Measurements from ENCODE around the gene PCLO. TPM values are rescaled to one million over a fixed set of nuclear protein-coding genes. Genes with fewer than 3 reads are reported as not detected.
"Not testable (repeated sequence)": the region's sequence is repeated elsewhere in the genome, so short reads cannot be mapped to it uniquely, and the experiment has no call there.

The PCLO gene
- total and polyA plus RNA-seq, 9 donors = 0.27 to 0.90 (median 0.55) TPM

- Histone ChIP-seq H3K27ac (ENCODE audit: low read length) (no peak overlapping the region), H3K4me1 (ENCODE audit: control insufficient read depth, insufficient read depth, low read length) (no peaks in the 10 kb centered on the region), H3K9me3 (replicated peaks; ENCODE audit: control insufficient read depth, low read depth, low read length) (no peaks in the 10 kb centered on the region), H3K27me3 (ENCODE audit: control insufficient read depth, insufficient read depth, low read length) (no peaks in the 10 kb centered on the region), H3K4me3 (ENCODE audit: low read length) (no peak overlapping the region), H3K36me3 (ENCODE audit: control insufficient read depth, insufficient read depth, low read length) (no peaks in the 10 kb centered on the region)
- WGBS (ENCODE audit: insufficient coverage) = 71% methylated on average over 1 of the region's 5 CpGs
- no peak for DNase-seq
These were observed 104.0 kb downstream of the PCLO start for GRCh38 chr7:83058667-83059066.

- DNase-seq = no peak
- H3K36me3 ChIP-seq (ENCODE audit: control insufficient read depth, insufficient read depth, low read length) = no peaks in the 10 kb centered on the region
- H3K4me3 ChIP-seq (ENCODE audit: low read length) = no peak overlapping the region
- H3K27me3 ChIP-seq (ENCODE audit: control insufficient read depth, insufficient read depth, low read length) = no peaks in the 10 kb centered on the region
- no CpG with 5 or more reads among the region's 2 CpGs for WGBS (ENCODE audit: insufficient coverage)
- no peaks in the 10 kb centered on the region for H3K9me3 ChIP-seq (replicated peaks; ENCODE audit: control insufficient read depth, low read depth, low read length)
- no peaks in the 10 kb centered on the region for H3K4me1 ChIP-seq (ENCODE audit: control insufficient read depth, insufficient read depth, low read length)
- no peak overlapping the region for H3K27ac ChIP-seq (ENCODE audit: low read length)
These were observed 107.5 kb downstream of the PCLO start for GRCh38 chr7:83055197-83055596.

GRCh38 chr7:83054472-83054871 is 108.2 kb downstream of the PCLO start:
- no peak overlapping the region for H3K4me3 ChIP-seq (ENCODE audit: low read length)
- no peak for DNase-seq
- no peak overlapping the region for H3K27ac ChIP-seq (ENCODE audit: low read length)
- H3K27me3 ChIP-seq (ENCODE audit: control insufficient read depth, insufficient read depth, low read length) = no peaks in the 10 kb centered on the region
- H3K9me3 ChIP-seq (replicated peaks; ENCODE audit: control insufficient read depth, low read depth, low read length) = no peaks in the 10 kb centered on the region
- WGBS (ENCODE audit: insufficient coverage) = no CpG with 5 or more reads among the region's 1 CpG
- no peaks in the 10 kb centered on the region for H3K36me3 ChIP-seq (ENCODE audit: control insufficient read depth, insufficient read depth, low read length)
- no peaks in the 10 kb centered on the region for H3K4me1 ChIP-seq (ENCODE audit: control insufficient read depth, insufficient read depth, low read length)

- no peaks in the 10 kb centered on the region for H3K4me1 ChIP-seq (ENCODE audit: control insufficient read depth, insufficient read depth, low read length)
- no peaks in the 10 kb centered on the region for H3K27me3 ChIP-seq (ENCODE audit: control insufficient read depth, insufficient read depth, low read length)
- no peaks in the 10 kb centered on the region for H3K9me3 ChIP-seq (replicated peaks; ENCODE audit: control insufficient read depth, low read depth, low read length)
- no peak overlapping the region for H3K4me3 ChIP-seq (ENCODE audit: low read length)
- no peak for DNase-seq
- no peak overlapping the region for H3K27ac ChIP-seq (ENCODE audit: low read length)
- no peaks in the 10 kb centered on the region for H3K36me3 ChIP-seq (ENCODE audit: control insufficient read depth, insufficient read depth, low read length)
These were observed 108.7 kb downstream of the PCLO start for GRCh38 chr7:83053965-83054364.

GRCh38 chr7:83040484-83040883 is 122.2 kb downstream of the PCLO start:
- H3K9me3 ChIP-seq (replicated peaks; ENCODE audit: control insufficient read depth, low read depth, low read length) = no peaks in the 10 kb centered on the region
- H3K27me3 ChIP-seq (ENCODE audit: control insufficient read depth, insufficient read depth, low read length) = no peaks in the 10 kb centered on the region
- H3K36me3 ChIP-seq (ENCODE audit: control insufficient read depth, insufficient read depth, low read length) = no peaks in the 10 kb centered on the region
- no peak for DNase-seq
- no peak overlapping the region for H3K4me3 ChIP-seq (ENCODE audit: low read length)
- WGBS (ENCODE audit: insufficient coverage) = 78% methylated on average over 1 of the region's 3 CpGs
- no peak overlapping the region for H3K27ac ChIP-seq (ENCODE audit: low read length)
- H3K4me1 ChIP-seq (ENCODE audit: control insufficient read depth, insufficient read depth, low read length) = no peaks in the 10 kb centered on the region

- Histone ChIP-seq H3K4me1 (ENCODE audit: control insufficient read depth, insufficient read depth, low read length) (no peaks in the 10 kb centered on the region), H3K27me3 (ENCODE audit: control insufficient read depth, insufficient read depth, low read length) (no peaks in the 10 kb centered on the region), H3K36me3 (ENCODE audit: control insufficient read depth, insufficient read depth, low read length) (no peaks in the 10 kb centered on the region), H3K27ac (ENCODE audit: low read length) (no peak overlapping the region), H3K9me3 (replicated peaks; ENCODE audit: control insufficient read depth, low read depth, low read length) (no peaks in the 10 kb centered on the region), H3K4me3 (ENCODE audit: low read length) (no peak overlapping the region)
- no CpG with 5 or more reads among the region's 1 CpG for WGBS (ENCODE audit: insufficient coverage)
- no peak for DNase-seq
These were observed 123.9 kb downstream of the PCLO start for GRCh38 chr7:83038787-83039186.

GRCh38 chr7:83036721-83037380 is 125.8 kb downstream of the PCLO start:
- Histone ChIP-seq H3K27me3 (ENCODE audit: control insufficient read depth, insufficient read depth, low read length) (no peaks in the 10 kb centered on the region), H3K36me3 (ENCODE audit: control insufficient read depth, insufficient read depth, low read length) (no peaks in the 10 kb centered on the region), H3K9me3 (replicated peaks; ENCODE audit: control insufficient read depth, low read depth, low read length) (no peaks in the 10 kb centered on the region), H3K27ac (ENCODE audit: low read length) (no peak overlapping the region), H3K4me1 (ENCODE audit: control insufficient read depth, insufficient read depth, low read length) (no peaks in the 10 kb centered on the region), H3K4me3 (ENCODE audit: low read length) (no peak overlapping the region)
- no CpG with 5 or more reads among the region's 3 CpGs for WGBS (ENCODE audit: insufficient coverage)
- DNase-seq = no peak

GRCh38 chr7:83036130-83036529 is 126.6 kb downstream of the PCLO start:
- DNase-seq = no peak
- Histone ChIP-seq H3K9me3 (replicated peaks; ENCODE audit: control insufficient read depth, low read depth, low read length) (no peaks in the 10 kb centered on the region), H3K4me3 (ENCODE audit: low read length) (no peak overlapping the region), H3K4me1 (ENCODE audit: control insufficient read depth, insufficient read depth, low read length) (no peaks in the 10 kb centered on the region), H3K27me3 (ENCODE audit: control insufficient read depth, insufficient read depth, low read length) (no peaks in the 10 kb centered on the region), H3K27ac (ENCODE audit: low read length) (no peak overlapping the region), H3K36me3 (ENCODE audit: control insufficient read depth, insufficient read depth, low read length) (no peaks in the 10 kb centered on the region)
- WGBS (ENCODE audit: insufficient coverage) = no CpG with 5 or more reads among the region's 2 CpGs

- H3K9me3 ChIP-seq (replicated peaks; ENCODE audit: control insufficient read depth, low read depth, low read length) = no peaks in the 10 kb centered on the region
- no peak overlapping the region for H3K4me3 ChIP-seq (ENCODE audit: low read length)
- no peak for DNase-seq
- no peaks in the 10 kb centered on the region for H3K4me1 ChIP-seq (ENCODE audit: control insufficient read depth, insufficient read depth, low read length)
- no peak overlapping the region for H3K27ac ChIP-seq (ENCODE audit: low read length)
- H3K27me3 ChIP-seq (ENCODE audit: control insufficient read depth, insufficient read depth, low read length) = no peaks in the 10 kb centered on the region
- no peaks in the 10 kb centered on the region for H3K36me3 ChIP-seq (ENCODE audit: control insufficient read depth, insufficient read depth, low read length)
These were observed 130.5 kb downstream of the PCLO start for GRCh38 chr7:83032195-83032594.

GRCh38 chr7:83023817-83024665 is 138.6 kb downstream of the PCLO start:
- H3K4me1 ChIP-seq (ENCODE audit: control insufficient read depth, insufficient read depth, low read length); H3K9me3 ChIP-seq (replicated peaks; ENCODE audit: control insufficient read depth, low read depth, low read length); H3K27ac ChIP-seq (ENCODE audit: low read length); DNase-seq; H3K4me3 ChIP-seq (ENCODE audit: low read length); H3K36me3 ChIP-seq (ENCODE audit: control insufficient read depth, insufficient read depth, low read length); H3K27me3 ChIP-seq (ENCODE audit: control insufficient read depth, insufficient read depth, low read length): not testable (repeated sequence)
- WGBS (ENCODE audit: insufficient coverage) = 91% methylated on average over 27 of the region's 31 CpGs
